Activated CD4-positive, alpha-beta memory T cell treated with anti-CD3 and anti-CD28 coated beads, Interleukin-2, amount 10 ng/mL, durations not matched to agents 7 days and 5 days (primary cell): ENCODE measurements around the gene TFRC. TPM values are rescaled to one million over a fixed set of nuclear protein-coding genes. Genes with fewer than 3 reads are reported as not detected.
"Not testable (repeated sequence)": the region's sequence is repeated elsewhere in the genome, so short reads cannot be mapped to it uniquely, and the experiment has no call there.

ENCODE experiments used
- CTCF ChIA-PET: fragments of 350-600 bp; sonication (Branson Sonifier 250); formaldehyde crosslinking; loops from one replicate; lab custom pipeline; 2021; ENCODE audit warnings: antibody characterized with exemption, inconsistent platforms; lab: Charles Lee
- POLR2A ChIA-PET: fragments of 350-600 bp; sonication (Branson Sonifier 250); formaldehyde crosslinking; loops from one replicate; lab custom pipeline; 2021; ENCODE audit warnings: antibody characterized with exemption; lab: Charles Lee
- DNase-seq: peaks from one replicate; pipeline ENCODE4 v3.0.0-alpha.2; 2020
- H3K27ac Mint-ChIP-seq: one replicate; pipeline ENCODE4 v1.8.0; 2021; ENCODE audit warnings: mild to moderate bottlenecking, mixed read lengths
- H3K27me3 Mint-ChIP-seq: one replicate; pipeline ENCODE4 v1.8.0; 2021; ENCODE audit warnings: mixed read lengths
- H3K36me3 Mint-ChIP-seq: one replicate; pipeline ENCODE4 v1.8.0; 2021; ENCODE audit warnings: low read depth, mixed read lengths
- H3K4me1 Mint-ChIP-seq: one replicate; pipeline ENCODE4 v1.8.0; 2021; ENCODE audit warnings: mixed read lengths
- H3K4me3 Mint-ChIP-seq: one replicate; pipeline ENCODE4 v1.8.0; 2021; ENCODE audit warnings: mild to moderate bottlenecking, mixed read lengths
- H3K9me3 Mint-ChIP-seq: one replicate; pipeline ENCODE4 v1.8.0; 2021; ENCODE audit warnings: mixed read lengths
- total RNA-seq, 2 experiments: library from RNA; stranded (reverse); gene quantifications; one replicate each; pipeline ENCODE4 v1.2.3, GENCODE V29; 2021

TFRC gene
- total RNA-seq, 2 experiments from 2014 or later = 326 to 330 TPM

- Mint-ChIP-seq H3K27ac (no peak overlapping the region), H3K9me3 (no peaks in the 10 kb centered on the region), H3K36me3 (peaks cover 8% of the 10 kb centered on the region), H3K4me3 (no peak overlapping the region), H3K4me1 (no peaks in the 10 kb centered on the region), H3K27me3 (peaks cover 18% of the 10 kb centered on the region)
- no peak for DNase-seq
- ChIA-PET CTCF (interaction anchor here (0.9 kb wide), 1 partner anchor 13 kb away, joined by 3 read pairs; no protein-coding TSS in a partner anchor), POLR2A (no interaction called here)
These were observed 73.0 kb downstream of the TFRC start for GRCh38 chr3:196008929-196009328.

DNA sequence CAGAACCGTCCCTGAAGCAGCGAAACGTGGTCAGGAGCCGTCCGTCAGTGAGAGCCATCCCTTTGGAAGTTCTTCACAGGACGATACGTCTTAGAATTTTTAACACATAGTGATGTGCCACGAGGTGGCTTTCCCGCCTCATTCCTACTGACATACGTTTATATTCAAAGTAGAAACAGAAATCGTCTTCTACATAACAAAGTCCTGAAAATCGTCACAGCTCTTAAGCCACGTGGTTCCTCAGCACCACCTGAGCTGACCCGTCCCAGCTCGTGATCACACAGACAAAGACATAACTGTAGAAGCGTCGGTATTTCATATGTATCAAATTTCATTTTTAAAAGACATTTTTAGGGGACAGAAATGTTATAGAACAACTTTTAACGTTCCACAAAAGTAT lies 73.5 kb downstream of the TFRC start:
- Mint-ChIP-seq H3K4me3 (no peak overlapping the region), H3K36me3 (peaks cover 8% of the 10 kb centered on the region), H3K27me3 (peaks cover 18% of the 10 kb centered on the region), H3K9me3 (no peaks in the 10 kb centered on the region), H3K27ac (no peak overlapping the region), H3K4me1 (no peaks in the 10 kb centered on the region)
- DNase-seq = no peak
- POLR2A ChIA-PET = no interaction called here
- CTCF ChIA-PET = interaction anchor here (0.9 kb wide), 1 partner anchor 13 kb away, joined by 3 read pairs; no protein-coding TSS in a partner anchor

- ChIA-PET POLR2A (no interaction called here), CTCF (no interaction called here)
- H3K27ac Mint-ChIP-seq = no peak overlapping the region
- H3K36me3 Mint-ChIP-seq = peaks cover 8% of the 10 kb centered on the region
- no peak overlapping the region for H3K4me3 Mint-ChIP-seq
- DNase-seq = no peak
- peaks cover 18% of the 10 kb centered on the region for H3K27me3 Mint-ChIP-seq
- no peaks in the 10 kb centered on the region for H3K9me3 Mint-ChIP-seq
- H3K4me1 Mint-ChIP-seq = no peaks in the 10 kb centered on the region
These were observed 74.0 kb downstream of the TFRC start for GRCh38 chr3:196007744-196008335.

DNA sequence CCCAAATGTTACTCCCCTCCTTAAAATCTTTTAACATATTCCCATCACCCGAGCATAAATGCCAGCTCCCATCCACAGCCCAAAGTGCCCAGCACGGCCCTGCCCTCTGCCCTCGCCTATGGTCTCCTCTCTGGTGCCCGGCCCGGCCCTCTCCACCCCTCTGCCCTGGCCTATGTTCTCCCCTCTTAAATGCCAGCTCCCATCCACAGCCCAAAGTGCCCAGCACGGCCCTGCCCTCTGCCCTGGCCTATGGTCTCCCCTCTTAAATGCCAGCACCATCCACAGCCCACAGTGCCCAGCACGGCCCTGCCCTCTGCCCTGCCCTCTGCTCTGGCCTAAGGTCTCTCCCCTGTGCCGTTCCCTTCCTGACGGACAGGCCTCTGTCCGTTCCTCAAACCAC lies 76.6 kb downstream of the TFRC start:
- DNase-seq, H3K36me3 Mint-ChIP-seq, H3K27ac Mint-ChIP-seq, H3K4me1 Mint-ChIP-seq, POLR2A ChIA-PET, H3K4me3 Mint-ChIP-seq, H3K9me3 Mint-ChIP-seq: not testable (repeated sequence)
- peaks cover 12% of the 10 kb centered on the region for H3K27me3 Mint-ChIP-seq
- CTCF ChIA-PET = interaction anchor here (0.6 kb wide), 1 partner anchor 63 kb away, joined by 3 read pairs; no protein-coding TSS in a partner anchor

GRCh38 chr3:196004359-196005052 lies 77.4 kb downstream of the TFRC start:
- H3K27me3 Mint-ChIP-seq, H3K27ac Mint-ChIP-seq, H3K36me3 Mint-ChIP-seq, DNase-seq, POLR2A ChIA-PET, H3K4me3 Mint-ChIP-seq, H3K4me1 Mint-ChIP-seq, H3K9me3 Mint-ChIP-seq: not testable (repeated sequence)
- CTCF ChIA-PET = interaction anchor here (0.6 to 2.3 kb wide), 2 partner anchors 64 to 155 kb away, joined by 3 to 7 read pairs; no protein-coding TSS in a partner anchor

DNA sequence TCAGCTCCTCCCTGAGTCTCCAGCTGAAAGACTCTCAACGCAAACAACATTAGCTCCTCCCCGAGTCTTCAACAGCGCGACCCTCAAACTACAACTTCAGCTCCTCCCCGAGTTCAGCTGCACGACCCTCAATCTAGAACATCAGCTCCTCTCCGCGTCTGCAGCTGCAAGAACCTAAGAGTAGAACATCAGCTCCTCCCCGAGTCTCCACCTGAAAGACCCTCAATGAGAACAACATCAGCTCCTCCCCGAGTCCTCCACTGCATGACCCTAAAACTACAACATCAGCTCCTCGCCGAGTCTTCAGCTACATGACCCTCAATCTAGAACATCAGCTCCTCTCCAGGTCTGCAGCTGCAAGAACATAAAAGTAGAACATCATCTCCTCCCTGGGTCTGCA lies 78.3 kb downstream of the TFRC start:
- ChIA-PET POLR2A (no interaction called here), CTCF (interaction anchor here (2.0 to 2.3 kb wide), 2 partner anchors 18 to 154 kb away, joined by 4 to 7 read pairs; no protein-coding TSS in a partner anchor)
- Mint-ChIP-seq H3K9me3 (no peaks in the 10 kb centered on the region), H3K27me3 (peaks cover 12% of the 10 kb centered on the region), H3K4me1 (no peaks in the 10 kb centered on the region), H3K27ac (no peak overlapping the region), H3K4me3 (no peak overlapping the region), H3K36me3 (no peaks in the 10 kb centered on the region)
- no peak for DNase-seq

- H3K27ac Mint-ChIP-seq, H3K36me3 Mint-ChIP-seq, POLR2A ChIA-PET, H3K9me3 Mint-ChIP-seq, H3K4me3 Mint-ChIP-seq, DNase-seq, H3K4me1 Mint-ChIP-seq: not testable (repeated sequence)
- H3K27me3 Mint-ChIP-seq = peaks cover 10% of the 10 kb centered on the region
- CTCF ChIA-PET = interaction anchor here (2.0 to 2.3 kb wide), 2 partner anchors 19 to 153 kb away, joined by 4 to 7 read pairs; no protein-coding TSS in a partner anchor
These were observed 79.2 kb downstream of the TFRC start for GRCh38 chr3:196002721-196003120.

DNA sequence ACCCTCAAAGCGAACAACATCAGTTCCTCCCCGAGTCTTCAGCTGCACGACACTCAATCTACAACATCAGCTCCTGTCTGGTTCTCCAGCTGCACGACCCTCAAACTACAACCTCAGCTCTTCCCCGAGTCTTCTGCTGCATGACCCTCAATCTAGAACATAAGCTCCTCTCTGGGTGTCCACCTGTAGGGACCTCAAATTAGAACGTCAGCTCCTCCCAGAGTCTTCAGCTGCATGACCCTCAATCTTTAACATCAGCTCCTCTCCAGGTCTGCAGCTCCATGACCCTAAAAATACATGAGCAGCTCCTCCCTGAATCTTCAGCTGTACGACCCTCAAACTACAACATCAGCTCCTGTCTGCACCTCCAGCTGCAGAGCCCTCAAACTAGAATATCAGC lies 80.7 kb downstream of the TFRC start:
- H3K4me3 Mint-ChIP-seq, H3K4me1 Mint-ChIP-seq, H3K9me3 Mint-ChIP-seq, H3K27ac Mint-ChIP-seq, DNase-seq, H3K36me3 Mint-ChIP-seq: not testable (repeated sequence)
- POLR2A ChIA-PET = interaction anchor here (1.3 kb wide), 1 partner anchor 60 kb away, joined by 5 read pairs; no protein-coding TSS in a partner anchor
- CTCF ChIA-PET = interaction anchor here (0.6 to 3.6 kb wide), 4 partner anchors 46 to 315 kb away, joined by 3 to 14 read pairs (median 5); no protein-coding TSS in a partner anchor
- peaks cover 14% of the 10 kb centered on the region for H3K27me3 Mint-ChIP-seq

DNA sequence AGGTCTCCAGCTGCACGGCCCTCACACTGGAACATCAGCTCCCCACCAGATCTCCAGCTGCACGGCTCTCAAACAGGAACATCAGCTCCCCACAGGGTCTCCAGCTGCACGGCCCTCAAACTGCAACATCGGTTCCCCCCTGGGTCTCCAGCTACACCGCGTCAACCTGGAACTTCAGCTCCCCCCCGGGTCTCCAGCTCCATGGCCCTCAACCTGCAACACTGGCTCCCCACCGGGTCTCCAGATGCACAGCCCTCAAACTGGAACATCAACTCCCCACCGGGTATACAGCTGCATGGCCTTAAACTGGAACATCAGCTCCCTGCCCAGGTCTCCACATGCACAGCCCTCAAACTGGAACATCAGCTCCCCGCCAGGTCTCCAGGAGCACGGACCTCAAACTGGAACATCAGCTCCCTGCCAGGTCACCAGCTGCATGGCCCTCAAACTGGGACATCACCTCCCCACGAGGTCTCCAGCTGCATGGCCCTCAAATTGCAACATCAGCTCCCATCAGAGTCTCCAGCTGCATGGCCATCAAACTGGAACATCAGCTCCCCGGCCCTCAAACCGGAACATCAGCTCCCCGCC lies 81.4 kb downstream of the TFRC start:
- H3K36me3 Mint-ChIP-seq, H3K9me3 Mint-ChIP-seq, DNase-seq, H3K4me3 Mint-ChIP-seq, H3K27ac Mint-ChIP-seq, H3K4me1 Mint-ChIP-seq: not testable (repeated sequence)
- POLR2A ChIA-PET = interaction anchor here (1.3 kb wide), 1 partner anchor 59 kb away, joined by 5 read pairs; no protein-coding TSS in a partner anchor
- peaks cover 14% of the 10 kb centered on the region for H3K27me3 Mint-ChIP-seq
- CTCF ChIA-PET = interaction anchor here (3.1 to 3.6 kb wide), 2 partner anchors 106 to 151 kb away, joined by 6 to 14 read pairs; no protein-coding TSS in a partner anchor

GRCh38 chr3:195999896-196000295 lies 82.0 kb downstream of the TFRC start:
- Mint-ChIP-seq H3K36me3 (no peaks in the 10 kb centered on the region), H3K4me1 (no peaks in the 10 kb centered on the region), H3K9me3 (no peaks in the 10 kb centered on the region), H3K27me3 (peaks cover 17% of the 10 kb centered on the region), H3K4me3 (no peak overlapping the region), H3K27ac (no peak overlapping the region)
- ChIA-PET POLR2A (no interaction called here), CTCF (interaction anchor here (3.1 to 3.6 kb wide), 2 partner anchors 105 to 150 kb away, joined by 6 to 14 read pairs; no protein-coding TSS in a partner anchor)
- no peak for DNase-seq
